ENCODE results near the gene BHLHE41.
A peak's percentile ranks its signal among the peaks of the same experiment; 100 is the strongest.

Gene BHLHE41

DNA sequence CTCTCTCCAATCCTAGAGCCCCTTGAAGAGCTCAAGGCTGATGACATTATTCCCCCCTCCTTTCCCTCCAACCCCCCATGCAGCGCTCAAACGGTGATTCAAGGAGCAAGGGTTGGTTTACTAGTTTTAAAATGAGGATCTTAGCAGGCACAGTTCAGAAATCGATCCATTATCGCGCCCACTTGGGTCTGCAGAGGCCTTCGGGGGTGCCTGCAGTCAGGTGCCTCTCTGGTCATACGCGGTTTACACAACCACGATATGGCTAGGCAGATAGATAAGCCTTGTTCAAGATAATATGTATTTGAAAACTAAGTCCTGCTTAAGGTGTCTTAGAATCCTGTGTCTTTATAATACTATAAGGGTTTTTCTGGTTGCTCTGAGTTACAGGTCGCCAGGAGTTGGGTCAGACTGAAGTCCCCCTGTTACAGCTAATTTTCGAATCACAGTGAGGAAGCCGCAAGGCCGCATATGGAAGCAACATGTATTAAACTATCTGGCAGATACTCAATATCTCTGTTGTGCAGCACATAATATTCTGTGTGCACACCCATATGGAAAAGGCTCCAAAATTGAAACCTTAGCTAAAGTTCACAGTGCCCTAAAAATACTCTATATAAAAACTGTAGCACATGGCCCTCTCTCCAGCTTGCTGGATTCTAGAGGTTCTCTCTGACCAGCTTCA lies 10.0 kb downstream of the BHLHE41 start:
- peak in 3 of 51 donors; percentile 59 to 74 (median 64) for DNase-seq

DNA sequence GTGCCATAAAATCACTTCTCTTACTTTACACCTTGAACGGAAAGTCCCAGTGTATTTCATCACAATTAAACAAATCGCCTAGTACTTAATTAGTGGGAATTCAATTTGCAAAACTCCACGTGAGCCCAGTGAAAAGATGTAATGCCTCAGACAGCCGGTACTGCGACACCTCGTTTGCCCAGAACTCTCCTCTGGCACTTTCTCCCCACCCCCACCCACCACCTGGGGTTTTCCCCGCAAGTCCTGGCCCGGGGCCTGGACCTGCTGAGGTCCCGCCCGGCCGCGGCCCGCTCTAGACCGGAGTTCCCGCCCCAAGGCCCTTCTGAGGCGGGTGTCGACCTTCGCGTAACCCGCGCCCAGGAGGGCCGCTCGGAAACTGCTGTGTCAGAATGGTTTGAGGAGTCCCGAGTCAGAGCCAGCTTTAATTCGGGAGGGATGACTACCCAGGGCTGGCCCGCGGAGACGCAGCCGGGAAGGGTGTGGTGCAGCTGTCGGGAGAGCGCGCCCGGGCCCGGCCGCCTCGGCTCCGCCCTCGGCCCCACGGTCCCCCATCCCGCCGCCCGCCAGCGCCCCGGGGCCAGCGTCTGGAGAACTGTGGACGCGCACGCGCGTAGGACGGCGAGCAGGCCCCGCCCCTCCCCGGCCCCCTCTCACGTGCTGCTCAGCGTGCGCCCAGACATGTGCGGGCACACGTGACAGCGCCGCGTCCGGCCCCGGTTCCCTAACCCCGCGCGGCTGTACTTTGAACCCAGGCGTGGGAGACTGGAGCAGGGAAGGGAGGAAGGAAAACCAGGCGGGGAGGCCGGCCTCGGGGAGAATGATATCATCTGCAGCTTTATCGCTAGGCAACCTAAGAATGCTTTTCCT lies 10.8 kb downstream of the BHLHE41 start:
- peak; percentile 72 to 96 (median 88) for DNase-seq

DNA sequence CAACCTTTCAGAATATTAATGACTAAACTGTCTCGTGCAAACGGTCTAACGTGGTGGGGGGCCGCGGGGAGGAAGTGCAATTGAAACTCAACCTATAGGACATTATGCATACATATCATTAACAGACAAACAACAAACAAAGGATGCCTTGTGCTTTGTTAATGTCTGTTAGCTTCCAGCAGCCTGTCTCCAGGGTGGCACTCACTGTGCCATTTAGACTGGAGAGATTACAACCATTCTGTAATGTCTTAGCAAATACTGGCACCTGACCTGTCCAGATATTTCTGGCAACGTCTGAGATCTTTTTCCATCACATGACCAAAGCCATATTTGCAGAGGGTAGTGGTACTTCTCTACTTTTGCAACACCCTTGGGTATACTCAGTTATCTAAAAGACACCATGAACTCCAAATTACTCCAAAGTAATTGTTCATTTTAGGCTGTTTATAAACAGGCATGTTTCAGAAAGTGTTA lies 11.6 kb downstream of the BHLHE41 start:
- peak in 5 of 51 donors; percentile 13 to 50 (median 18) for DNase-seq

DNA sequence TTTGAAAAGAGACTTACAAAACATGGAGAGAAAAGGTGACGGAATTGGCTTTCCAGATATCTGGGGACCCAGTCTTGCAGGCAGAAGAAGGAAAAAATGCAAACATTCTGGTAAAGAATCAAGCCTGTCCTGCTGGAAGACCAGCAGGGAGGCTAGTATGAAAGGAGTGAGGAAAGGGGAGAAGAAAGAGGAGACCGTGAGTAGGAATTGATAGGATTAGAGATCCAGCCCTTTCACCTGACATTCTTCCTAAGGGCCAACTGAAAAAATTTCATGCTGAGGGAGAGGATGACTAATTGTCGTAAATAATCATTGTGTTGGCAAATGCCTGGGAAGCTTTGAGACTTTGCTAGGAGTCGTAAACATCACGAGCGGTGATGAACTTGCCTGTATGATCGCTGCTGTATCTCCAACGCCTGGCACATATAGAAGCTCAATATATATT lies 12.1 kb downstream of the BHLHE41 start:
- no peak for DNase-seq

DNA sequence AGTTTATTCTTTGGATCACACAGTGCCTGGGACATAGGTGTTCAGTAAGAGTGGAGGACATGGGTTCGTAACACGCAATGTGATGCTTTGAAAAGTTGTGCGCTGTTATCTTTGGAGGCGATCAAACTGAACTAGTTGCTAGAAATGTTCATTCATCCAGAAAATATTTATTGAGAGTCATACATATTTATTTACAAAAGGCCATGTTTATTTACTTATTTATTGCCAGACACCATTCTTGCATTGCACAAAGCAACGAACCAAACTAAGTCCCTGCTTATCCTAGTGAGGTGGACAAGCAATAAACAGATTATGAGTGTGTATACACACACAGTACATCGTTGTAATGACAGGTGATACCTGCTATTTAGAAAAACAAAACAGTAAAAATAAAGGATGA lies 12.6 kb downstream of the BHLHE41 start:
- no peak for DNase-seq

DNA sequence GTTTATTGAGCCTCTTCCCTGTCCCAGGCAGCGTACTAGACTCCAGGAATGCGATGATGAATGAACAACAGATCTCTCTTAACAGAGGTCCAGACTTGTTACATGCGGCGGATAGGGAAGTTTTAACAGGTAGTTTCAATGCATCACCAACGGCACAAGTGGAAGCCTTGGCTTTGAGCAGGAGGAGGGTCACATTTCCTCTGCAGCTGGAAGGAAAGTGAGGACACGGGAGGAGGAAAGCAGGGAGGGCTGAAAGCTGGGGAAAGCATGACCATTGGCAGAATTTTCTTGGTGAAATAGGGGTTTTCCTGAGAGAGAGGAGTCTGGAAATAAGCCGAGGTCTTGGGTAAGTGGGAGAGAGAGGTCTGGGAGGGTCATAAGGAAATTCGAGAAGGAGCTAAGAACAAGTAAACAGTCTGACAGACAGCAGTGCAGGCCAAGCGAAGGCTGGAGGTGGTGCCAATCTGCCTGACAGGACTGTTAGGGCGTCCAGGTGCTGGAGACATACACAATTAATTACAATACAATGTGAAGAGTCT lies 15.4 kb downstream of the BHLHE41 start:
- no peak for DNase-seq

DNA sequence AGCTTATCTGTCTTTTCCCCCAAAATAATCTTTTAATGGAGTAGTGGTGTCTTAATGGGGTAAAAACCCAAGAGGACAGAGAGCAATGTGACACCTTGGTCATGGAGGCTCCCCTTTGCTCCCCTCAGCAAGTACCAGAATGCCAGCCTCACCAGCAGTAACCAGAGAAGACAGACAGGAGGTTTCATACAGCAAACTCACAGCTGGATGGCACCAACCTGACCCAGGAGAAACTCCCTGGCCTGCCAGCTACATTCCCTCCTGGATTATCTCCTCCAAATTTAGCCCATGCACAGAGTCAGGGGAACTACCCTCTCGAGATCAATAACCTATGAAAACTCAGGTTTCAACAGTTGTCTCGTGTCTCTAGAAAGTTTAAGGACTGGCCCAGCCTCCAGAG lies 15.9 kb downstream of the BHLHE41 start:
- DNase-seq: no peak

DNA sequence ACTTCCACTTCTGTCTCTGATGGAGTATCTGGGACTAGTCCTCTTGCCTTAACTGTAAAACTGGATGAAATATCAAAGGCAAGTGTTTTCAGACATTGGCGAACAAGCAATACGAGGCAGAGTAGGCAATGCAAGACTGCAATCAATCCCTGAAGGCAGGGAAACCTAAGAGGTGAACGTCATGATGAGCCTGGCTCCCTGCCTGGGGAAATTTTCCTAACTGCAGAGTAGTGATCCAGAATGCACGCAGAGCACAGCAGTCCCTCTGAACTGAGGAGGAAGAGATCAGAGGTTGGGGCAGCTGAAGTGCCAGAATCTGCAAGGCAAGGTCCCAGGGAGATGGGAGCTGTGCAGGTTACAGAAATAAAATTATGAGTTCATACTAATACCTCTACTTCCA lies 18.5 kb downstream of the BHLHE41 start:
- DNase-seq: no peak

DNA sequence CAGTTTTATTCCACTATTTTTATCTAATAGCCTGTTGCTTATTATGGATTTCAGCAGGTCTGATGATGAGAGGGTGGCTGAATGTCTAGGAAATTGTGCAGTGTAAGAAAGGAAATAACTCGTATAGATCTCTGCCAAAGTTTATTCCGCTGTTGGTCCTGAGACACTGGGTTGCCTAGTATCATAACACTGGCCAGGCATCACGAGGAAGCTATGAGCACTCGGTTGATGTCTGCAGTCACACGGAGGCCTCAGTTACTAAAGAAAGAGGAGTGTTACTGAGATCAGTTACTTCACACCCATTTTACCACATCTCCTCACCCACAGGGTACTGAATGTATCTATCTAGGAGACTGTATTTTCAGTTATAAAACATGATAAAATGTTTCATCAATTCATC lies 21.9 kb downstream of the BHLHE41 start:
- no peak for DNase-seq

DNA sequence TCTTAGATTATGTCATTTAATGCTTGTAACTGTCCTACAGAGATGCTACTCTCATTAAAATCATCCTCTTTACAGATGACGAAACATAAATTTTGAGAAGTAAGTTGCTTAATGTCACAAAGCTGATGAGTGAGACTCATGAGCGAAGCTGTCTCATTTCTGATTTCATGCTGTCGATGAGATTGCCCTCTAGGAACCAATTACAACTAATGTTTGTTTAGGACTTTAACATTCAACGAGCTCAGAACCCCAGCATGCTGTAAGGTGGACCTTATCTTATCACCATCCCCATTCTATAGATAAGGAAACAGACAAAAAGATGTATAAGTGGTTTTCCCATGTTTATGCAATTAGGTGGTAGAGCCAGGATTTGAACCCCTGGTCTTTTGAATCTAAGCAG lies 23.1 kb downstream of the BHLHE41 start:
- no peak for DNase-seq

DNA sequence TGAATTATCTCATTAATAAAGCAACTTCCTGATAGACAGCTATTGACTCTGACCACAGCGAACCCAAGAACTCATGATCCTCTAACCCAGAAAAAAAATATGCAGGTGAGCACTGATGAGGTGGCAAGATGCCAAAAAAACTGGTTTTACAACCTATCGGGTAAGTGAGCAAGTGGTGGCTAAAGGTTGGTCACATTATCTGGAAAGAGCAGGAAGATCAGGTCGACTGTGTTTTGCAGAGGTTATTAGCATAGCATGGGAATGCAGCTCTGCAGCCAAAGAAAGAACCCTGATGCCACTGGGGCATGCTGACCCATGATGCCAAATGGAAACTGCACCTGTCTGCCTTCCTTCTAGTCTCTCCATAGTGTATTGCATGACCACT lies 23.5 kb downstream of the BHLHE41 start:
- no peak for DNase-seq

DNA sequence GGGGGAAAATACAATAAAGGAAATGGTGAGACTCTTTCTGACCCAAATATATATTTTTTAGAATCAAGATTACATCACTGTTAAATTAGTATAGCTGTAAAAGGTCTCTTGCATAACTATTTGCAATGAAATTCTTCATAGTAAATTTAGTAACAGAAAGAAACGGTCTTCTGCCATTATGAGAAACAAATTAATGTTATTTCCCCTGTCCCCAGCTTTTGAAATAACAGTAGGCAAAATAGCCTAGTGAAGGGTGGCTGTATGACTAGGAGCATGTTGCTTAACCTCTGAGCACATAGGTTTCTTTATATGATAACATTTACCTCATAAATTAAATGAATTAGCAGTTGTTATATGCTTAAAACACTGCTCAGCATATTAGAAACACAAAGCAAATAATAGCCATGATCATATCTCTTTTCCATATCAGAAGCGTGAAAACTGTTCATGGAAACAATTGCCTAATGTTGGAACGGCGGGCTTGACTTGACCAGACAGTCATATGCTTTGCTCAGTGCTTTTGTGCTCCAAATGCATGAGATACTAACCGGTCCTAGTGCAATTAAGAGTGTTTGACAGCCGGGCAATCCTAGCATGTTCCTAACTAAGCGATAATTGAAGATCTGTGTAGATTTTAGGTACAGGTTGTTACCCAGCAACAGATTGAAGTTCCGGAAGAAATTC lies 24.0 kb downstream of the BHLHE41 start:
- DNase-seq: no peak

DNA sequence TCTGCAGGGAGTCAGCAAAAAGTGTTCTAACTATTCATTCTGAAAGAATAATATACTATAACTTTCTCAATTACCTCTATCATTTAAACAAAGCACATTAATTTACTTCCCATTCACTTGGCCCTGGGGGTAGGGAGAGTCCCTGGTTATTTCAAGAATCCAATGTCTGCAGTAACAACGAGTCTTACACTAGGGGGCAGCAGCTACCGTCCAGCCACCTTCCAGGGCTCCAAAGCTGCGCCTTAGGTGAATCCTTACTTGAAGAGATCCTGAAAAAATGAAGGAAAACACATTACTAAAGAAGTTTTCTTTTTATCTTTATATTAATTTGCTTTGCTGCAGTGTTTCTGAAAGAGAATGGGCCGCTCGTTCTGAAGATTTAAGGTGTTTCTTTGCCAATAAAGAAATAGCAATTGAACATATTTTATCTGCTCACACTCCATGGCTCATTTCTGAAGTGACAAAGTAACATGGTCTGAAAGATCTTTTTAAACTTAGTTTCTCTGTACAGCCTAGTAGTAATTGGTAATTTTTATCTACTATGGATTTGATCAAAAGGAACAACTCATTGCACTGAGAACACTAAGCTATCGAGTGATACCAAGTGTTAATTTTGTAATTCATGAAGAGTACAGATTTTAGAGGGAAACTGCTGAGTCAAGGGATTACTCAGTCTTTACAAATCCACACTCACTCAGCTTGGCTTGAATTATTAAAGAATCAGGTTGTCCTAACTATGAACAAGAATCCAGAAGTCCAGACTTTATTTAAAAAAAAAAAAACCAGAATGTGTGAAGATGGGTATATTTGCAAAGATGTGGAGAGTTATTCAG lies 27.6 kb downstream of the BHLHE41 start:
- DNase-seq: peak in 43 of 51 donors; percentile 3 to 89 (median 56)

DNA sequence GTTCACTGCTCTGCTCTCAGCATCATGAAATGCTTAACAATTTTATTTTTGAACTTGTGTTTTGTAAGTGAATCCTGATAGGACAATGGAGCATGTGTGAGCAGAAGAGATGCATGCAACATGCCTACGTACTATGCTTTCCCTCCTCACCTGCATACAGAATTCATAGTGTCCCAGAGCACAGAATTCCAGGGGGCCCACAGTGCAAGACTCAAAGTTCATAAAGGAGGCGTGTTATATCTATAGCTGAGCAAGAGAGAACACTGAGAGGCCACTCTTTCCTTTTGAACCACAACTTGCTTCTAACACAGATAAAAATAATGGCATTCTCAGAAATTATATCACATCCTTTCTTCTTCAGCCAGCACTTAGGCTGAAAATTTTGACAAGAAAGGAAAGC lies 28.8 kb downstream of the BHLHE41 start:
- no peak for DNase-seq

DNA sequence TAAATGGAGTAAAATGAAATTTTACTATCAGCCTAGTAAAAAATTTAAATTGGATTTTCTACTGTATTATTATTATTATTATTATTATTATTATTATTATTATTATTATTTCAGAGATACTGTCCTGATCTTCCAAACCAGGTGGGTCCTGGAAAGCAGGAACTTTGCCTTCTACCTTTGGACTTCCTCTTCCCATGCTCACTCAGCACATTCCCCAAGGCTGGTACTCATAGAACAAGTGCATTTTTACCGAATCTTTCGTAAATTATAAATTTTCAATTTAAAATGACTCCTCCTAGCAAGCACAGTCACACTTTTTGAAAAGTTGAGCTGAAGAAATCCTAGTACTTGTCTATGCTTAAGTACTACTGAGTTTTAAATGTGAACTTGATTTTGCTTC lies 29.7 kb downstream of the BHLHE41 start:
- no peak for DNase-seq

DNA sequence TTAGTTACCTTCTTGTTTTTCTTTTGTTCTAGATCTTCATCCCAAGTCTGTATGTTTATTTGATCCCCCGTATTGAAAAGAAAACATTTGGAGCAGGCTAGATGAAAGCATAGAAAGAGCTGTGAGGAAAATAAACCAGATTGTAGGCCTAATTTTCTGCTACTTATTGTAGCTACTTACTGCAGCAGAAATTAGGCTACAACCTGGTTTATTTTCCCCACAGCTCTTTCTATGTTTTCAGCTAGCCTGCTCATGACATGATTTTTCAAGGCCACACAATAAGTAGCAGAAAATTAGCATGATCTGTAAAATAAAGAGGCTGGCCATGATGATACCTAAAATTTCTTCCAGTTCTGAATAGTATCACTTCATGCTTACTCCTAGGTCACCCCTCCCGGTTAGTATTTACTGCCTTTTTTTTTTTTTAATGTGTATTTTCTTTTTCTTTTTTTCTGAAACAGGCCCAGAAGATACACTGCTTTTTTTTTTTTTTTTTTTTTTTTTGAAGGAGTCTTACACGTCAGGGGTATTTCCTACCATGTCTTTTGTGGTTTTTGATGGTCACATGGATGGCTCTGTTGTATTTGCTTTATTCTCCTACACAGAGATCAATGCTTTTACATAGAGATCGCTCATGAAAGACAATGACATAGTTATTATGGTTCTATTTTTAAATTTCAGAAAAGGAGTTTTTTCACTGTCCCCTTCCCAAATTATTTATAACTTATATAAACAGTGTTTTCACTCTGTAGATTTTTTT lies 32.3 kb downstream of the BHLHE41 start:
- DNase-seq: no peak

DNA sequence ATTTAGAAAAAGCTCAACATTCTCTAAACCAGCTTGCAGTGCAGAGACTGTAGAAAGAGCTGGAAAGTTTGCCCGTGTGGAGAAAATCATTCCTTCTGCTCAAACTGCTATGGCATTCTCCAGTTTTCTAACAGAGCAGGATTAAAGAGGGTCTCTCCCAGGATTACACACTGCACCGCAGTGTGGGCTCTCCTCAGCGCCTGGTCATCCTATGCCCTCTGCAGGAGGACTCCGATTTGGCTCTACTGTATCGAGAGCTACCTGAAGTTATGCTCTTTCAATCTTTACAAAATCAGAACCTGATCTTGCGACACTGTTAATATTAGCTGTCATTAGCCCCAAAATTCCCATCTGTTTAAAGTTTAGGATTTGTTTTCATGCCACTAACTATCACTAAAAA lies 33.0 kb downstream of the BHLHE41 start:
- DNase-seq: peak in 14 of 51 donors; percentile 3 to 45 (median 20)

DNA sequence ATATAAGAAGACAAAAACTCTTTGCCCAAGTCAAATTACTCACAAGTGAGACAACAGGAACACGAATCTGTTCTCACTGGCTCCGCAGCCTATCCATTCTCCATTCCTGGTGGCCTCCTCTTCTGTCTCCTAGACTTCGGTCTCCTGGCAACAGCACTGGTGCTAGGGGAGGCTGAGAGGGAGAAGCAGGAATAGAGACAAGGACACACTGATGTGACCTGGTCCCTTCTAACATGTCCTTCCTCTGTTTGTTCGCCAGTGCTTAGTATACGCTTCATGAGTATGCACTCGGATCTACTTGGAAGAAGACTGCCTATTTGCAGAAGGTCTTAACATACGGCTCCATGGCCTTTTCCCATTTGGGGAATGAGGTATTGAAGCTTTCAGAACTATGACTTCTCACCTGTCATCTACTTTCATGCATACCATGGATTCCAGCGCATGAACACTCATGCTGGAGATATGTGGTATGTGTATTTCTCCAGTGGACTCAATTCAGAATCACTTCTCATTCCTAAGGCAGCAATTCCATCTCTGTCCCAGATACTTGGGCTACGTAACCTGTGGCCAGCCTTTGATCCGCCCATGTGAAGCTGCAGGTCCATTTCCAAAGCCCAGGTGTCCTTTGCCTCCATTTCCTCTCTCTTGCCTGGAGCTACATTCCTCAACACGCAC lies 33.9 kb downstream of the BHLHE41 start:
- no peak for DNase-seq

DNA sequence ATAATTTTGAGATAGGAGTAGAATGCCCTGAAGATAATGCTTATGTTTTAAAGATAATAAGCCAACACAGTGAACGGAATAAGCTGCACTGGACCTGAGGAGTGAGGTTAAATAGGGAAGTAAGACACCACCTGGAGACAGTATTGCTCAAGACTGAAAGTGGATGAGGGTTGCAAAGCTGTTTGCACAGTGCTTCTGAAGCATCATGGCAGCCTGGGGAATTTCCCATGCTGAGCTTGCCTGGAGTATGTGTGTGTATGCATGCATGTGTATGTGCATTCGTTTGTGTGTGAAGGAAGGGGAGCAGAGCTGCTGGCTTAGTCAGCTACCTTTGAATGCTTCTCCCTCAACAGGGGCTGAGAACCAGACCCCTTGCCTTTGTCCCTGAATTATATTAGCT lies 35.8 kb downstream of the BHLHE41 start:
- DNase-seq: no peak

DNA sequence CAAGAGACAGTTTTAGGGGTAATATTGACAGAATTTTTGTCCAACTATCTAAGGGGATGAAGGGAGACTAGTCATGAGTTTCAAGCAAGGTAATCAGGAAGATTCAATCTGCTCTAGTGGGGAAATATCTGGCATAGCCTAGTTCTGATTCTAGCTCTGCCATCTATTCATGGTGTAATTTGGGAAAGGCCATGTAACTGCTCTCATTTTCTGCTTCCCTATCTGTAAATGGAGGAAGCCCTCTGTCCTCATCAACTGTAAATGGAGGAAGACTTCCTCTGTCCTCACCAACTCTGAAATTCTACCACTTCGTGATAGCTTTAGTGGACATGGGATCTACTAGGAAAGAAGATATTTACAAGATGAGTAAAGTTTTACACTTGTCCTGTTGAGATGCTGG lies 37.9 kb downstream of the BHLHE41 start:
- DNase-seq: no peak
